ENCODE results near the gene PLEKHA5. TPM values are rescaled to one million over a fixed set of nuclear protein-coding genes. Genes with fewer than 3 reads are reported as not detected.

Gene PLEKHA5
- total RNA-seq, 2 donors from 2014 or later: 24.4 to 41.7 TPM

DNA sequence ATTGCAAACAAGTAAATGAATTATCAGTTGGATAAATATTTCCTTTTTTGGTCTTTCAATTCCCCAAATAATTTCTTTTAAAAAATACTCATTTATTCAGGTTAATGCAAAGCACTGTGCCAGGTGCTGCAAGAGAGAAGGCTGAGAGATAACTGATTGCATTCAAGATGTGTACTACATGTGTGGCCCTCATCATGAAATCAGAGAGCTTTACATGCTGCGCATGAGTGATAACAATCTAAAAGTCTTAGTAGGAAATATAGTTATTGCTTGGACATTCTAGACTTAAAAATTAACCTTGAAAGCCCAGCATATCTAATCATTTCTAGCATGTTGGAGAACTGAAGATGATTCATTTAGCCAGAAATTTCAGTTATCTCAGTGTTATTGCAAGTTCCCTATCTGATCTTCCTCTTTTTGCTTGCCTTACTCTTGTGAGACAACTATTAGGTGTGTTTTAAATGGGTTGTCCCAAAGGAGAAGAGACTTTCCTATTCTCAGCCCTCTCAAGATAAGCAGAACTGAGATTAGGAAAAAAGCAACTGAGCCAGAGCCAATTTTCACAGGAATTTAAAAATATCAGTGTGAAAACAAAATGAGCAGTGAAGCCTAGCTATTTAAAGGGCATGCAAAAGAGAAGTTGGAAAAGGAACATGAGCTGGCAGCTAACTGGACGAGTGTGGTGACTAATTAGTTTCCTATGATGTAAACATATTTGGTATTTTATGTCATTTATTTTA lies 60.9 kb downstream of the PLEKHA5 start:
- TF ChIP-seq POLR2A (IDR thresholded peaks at IDR 0.05) (no peak), POLR2AphosphoS5 (IDR thresholded peaks at IDR 0.05) (no peak)
- TF ChIP-seq, protein P1, sequence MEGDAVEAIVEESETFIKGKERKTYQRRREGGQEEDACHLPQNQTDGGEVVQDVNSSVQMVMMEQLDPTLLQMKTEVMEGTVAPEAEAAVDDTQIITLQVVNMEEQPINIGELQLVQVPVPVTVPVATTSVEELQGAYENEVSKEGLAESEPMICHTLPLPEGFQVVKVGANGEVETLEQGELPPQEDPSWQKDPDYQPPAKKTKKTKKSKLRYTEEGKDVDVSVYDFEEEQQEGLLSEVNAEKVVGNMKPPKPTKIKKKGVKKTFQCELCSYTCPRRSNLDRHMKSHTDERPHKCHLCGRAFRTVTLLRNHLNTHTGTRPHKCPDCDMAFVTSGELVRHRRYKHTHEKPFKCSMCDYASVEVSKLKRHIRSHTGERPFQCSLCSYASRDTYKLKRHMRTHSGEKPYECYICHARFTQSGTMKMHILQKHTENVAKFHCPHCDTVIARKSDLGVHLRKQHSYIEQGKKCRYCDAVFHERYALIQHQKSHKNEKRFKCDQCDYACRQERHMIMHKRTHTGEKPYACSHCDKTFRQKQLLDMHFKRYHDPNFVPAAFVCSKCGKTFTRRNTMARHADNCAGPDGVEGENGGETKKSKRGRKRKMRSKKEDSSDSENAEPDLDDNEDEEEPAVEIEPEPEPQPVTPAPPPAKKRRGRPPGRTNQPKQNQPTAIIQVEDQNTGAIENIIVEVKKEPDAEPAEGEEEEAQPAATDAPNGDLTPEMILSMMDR (IDR thresholded peaks at IDR 0.05): no peak
- no peaks in the 10 kb centered on the region for H3K9me3 ChIP-seq
- intact Hi-C loops (cut with DNase I): no loop called here
- H3K27ac ChIP-seq: no peak overlapping the region
- H3K4me1 ChIP-seq (replicated peaks): no peaks in the 10 kb centered on the region
- H3K36me3 ChIP-seq: no peaks in the 10 kb centered on the region
- no peaks in the 10 kb centered on the region for H3K27me3 ChIP-seq (replicated peaks; ENCODE audit: insufficient read depth)
- H3K4me3 ChIP-seq: no peak overlapping the region
- 68% methylated on average over 2 of the region's 2 CpGs for WGBS
- no peak for DNase-seq (ENCODE audit: low spot score)

DNA sequence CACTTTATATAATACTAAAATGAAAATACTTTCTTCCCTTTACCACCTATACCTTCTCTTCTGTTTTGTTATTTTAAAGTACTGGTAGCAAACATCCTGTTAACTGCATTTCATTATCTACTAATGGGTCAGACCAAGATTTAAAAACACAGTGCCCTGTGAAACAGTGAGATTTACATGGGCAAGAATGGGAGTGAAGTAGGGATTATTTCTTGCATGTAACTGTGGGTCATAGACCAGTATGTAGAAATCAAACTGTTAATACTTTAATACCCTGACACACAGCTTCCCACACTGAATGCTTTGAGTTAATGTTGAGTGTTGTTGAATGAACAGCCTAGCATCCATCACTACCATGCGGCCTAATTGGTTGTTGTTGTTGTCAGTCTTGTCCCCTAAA lies 61.6 kb downstream of the PLEKHA5 start:
- Histone ChIP-seq H3K36me3 (no peaks in the 10 kb centered on the region), H3K9me3 (no peaks in the 10 kb centered on the region), H3K4me1 (replicated peaks) (no peaks in the 10 kb centered on the region), H3K4me3 (no peak overlapping the region), H3K27ac (no peak overlapping the region), H3K27me3 (replicated peaks; ENCODE audit: insufficient read depth) (no peaks in the 10 kb centered on the region)
- WGBS: 96% methylated on average over 1 of the region's 1 CpG
- intact Hi-C loops (cut with DNase I): no loop called here
- no peak for DNase-seq (ENCODE audit: low spot score)
- TF ChIP-seq POLR2A (IDR thresholded peaks at IDR 0.05) (no peak), POLR2AphosphoS5 (IDR thresholded peaks at IDR 0.05) (no peak)
- TF ChIP-seq, protein P1 (IDR thresholded peaks at IDR 0.05): no peak

DNA sequence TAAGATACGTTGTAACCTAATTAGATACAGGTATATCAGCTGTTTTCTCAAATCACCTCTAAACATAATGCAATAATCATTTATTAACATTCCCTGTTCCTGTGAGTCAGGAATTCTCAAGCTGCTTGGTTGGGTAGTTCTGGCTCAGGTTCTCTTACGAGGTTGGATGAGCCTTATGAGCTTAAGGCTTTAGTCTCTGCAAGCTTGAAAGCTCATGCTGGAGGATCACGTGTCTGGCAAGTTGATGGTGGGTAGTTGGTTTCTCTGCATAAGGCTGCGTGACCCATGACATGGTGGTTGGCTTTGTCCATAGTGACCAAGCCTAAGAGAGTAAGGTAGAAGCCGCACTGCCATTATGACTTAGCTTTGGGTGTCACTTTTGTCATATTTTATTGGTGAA lies 62.0 kb downstream of the PLEKHA5 start:
- H3K27me3 ChIP-seq (replicated peaks; ENCODE audit: insufficient read depth): no peaks in the 10 kb centered on the region
- no peak for TF ChIP-seq POLR2A (IDR thresholded peaks at IDR 0.05)
- no peak for TF ChIP-seq POLR2AphosphoS5 (IDR thresholded peaks at IDR 0.05)
- TF ChIP-seq, protein P1 (IDR thresholded peaks at IDR 0.05): no peak
- H3K4me1 ChIP-seq (replicated peaks): no peaks in the 10 kb centered on the region
- 86% methylated on average over 5 of the region's 5 CpGs for WGBS
- intact Hi-C loops (cut with DNase I): no loop called here
- DNase-seq (ENCODE audit: low spot score): no peak
- H3K36me3 ChIP-seq: no peaks in the 10 kb centered on the region
- H3K27ac ChIP-seq: no peak overlapping the region
- H3K4me3 ChIP-seq: no peak overlapping the region
- no peaks in the 10 kb centered on the region for H3K9me3 ChIP-seq

DNA sequence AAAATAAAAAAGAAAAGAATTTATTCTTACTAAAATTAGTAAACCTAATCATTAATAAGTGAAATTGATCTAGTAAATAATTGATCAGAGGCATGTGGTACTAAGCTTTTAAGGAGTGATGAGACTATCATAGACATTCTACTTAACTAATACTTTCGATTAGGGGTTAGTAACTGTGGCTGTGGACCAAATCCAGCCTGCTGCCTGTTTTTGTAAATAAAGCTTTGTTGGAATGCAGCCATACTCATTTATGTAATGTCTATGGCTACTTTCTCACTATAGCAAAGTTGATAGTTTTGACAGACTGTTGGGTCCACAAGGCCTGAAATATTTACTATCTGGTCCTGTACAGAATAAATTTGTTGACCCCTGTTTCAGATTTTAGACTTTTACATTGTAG lies 63.2 kb downstream of the PLEKHA5 start:
- no peaks in the 10 kb centered on the region for H3K4me1 ChIP-seq (replicated peaks)
- H3K9me3 ChIP-seq: no peaks in the 10 kb centered on the region
- H3K27me3 ChIP-seq (replicated peaks; ENCODE audit: insufficient read depth): no peaks in the 10 kb centered on the region
- 88% methylated on average over 1 of the region's 1 CpG for WGBS
- no peak for TF ChIP-seq POLR2AphosphoS5 (IDR thresholded peaks at IDR 0.05)
- TF ChIP-seq, protein P1 (IDR thresholded peaks at IDR 0.05): no peak
- TF ChIP-seq POLR2A (IDR thresholded peaks at IDR 0.05): no peak
- DNase-seq (ENCODE audit: low spot score): no peak
- no peak overlapping the region for H3K4me3 ChIP-seq
- H3K27ac ChIP-seq: no peak overlapping the region
- H3K36me3 ChIP-seq: no peaks in the 10 kb centered on the region
- intact Hi-C loops (cut with DNase I): no loop called here

DNA sequence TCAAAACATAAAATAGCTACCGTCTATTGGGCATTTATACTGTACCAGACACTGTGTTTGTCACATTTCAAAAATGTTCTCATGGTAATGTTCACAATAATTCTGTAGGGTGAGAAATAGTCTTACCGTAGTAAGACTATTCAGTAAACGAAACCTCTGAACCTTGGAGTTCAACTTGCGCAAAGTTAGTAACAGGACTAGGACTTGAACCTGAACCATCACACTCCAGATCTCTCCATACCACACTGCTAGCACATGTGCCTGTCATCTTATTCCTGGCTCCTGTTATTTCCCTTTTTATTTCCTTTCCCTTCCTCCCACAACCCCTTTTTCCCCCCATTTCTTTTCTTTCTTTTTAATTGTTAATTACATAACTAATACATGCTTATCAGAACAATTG lies 65.4 kb downstream of the PLEKHA5 start:
- intact Hi-C loops (cut with DNase I): no loop called here
- no peaks in the 10 kb centered on the region for H3K27me3 ChIP-seq (replicated peaks; ENCODE audit: insufficient read depth)
- H3K36me3 ChIP-seq: no peaks in the 10 kb centered on the region
- H3K4me1 ChIP-seq (replicated peaks): no peaks in the 10 kb centered on the region
- no peak for TF ChIP-seq POLR2AphosphoS5 (IDR thresholded peaks at IDR 0.05)
- no peak for TF ChIP-seq POLR2A (IDR thresholded peaks at IDR 0.05)
- TF ChIP-seq, protein P1 (IDR thresholded peaks at IDR 0.05): no peak
- WGBS: 96% methylated on average over 4 of the region's 4 CpGs
- H3K4me3 ChIP-seq: no peak overlapping the region
- no peak overlapping the region for H3K27ac ChIP-seq
- no peak for DNase-seq (ENCODE audit: low spot score)
- no peaks in the 10 kb centered on the region for H3K9me3 ChIP-seq
